Epidermal melanocyte (primary cell): ENCODE results near the gene FRMD8.
"Not testable (repeated sequence)": the region's sequence is repeated elsewhere in the genome, so short reads cannot be mapped to it uniquely, and the experiment has no call there.

Experiments used
- DNase-seq: peaks from one replicate; pipeline ENCODE4 v3.0.0; 2011; ENCODE audit warnings: low spot score; ENCODE audit not compliant: insufficient read length

The FRMD8 gene

GRCh38 chr11:65393513-65394079 lies 7.2 kb downstream of the FRMD8 start:
- no peak for DNase-seq

GRCh38 chr11:65394125-65394536 lies 7.7 kb downstream of the FRMD8 start:
- DNase-seq = no peak

- no peak for DNase-seq
Observed at GRCh38 chr11:65395961-65396530, 9.6 kb downstream of the FRMD8 start.

GRCh38 chr11:65396769-65397745 lies 10.6 kb downstream of the FRMD8 start:
- no peak for DNase-seq

GRCh38 chr11:65398362-65398910 lies 12.0 kb downstream of the FRMD8 start:
- no peak for DNase-seq

GRCh38 chr11:65399249-65399648 lies 12.8 kb downstream of the FRMD8 start:
- DNase-seq = no peak

- DNase-seq = no peak
Observed at GRCh38 chr11:65399845-65400244, 13.4 kb downstream of the FRMD8 start.

GRCh38 chr11:65400307-65401072 lies 14.1 kb downstream of the FRMD8 start:
- no peak for DNase-seq

GRCh38 chr11:65401073-65401802 lies 14.8 kb downstream of the FRMD8 start:
- DNase-seq = no peak

- DNase-seq = no peak
Observed at GRCh38 chr11:65401803-65402248, 15.4 kb downstream of the FRMD8 start.

GRCh38 chr11:65402790-65403189 lies 16.4 kb downstream of the FRMD8 start:
- DNase-seq = no peak

GRCh38 chr11:65403607-65404121 lies 17.2 kb downstream of the FRMD8 start:
- no peak for DNase-seq

- no peak for DNase-seq
Observed at GRCh38 chr11:65404210-65404609, 17.8 kb downstream of the FRMD8 start.

GRCh38 chr11:65404638-65405339 lies 18.4 kb downstream of the FRMD8 start:
- no peak for DNase-seq

- no peak for DNase-seq
Observed at GRCh38 chr11:65410936-65411680, 24.7 kb downstream of the FRMD8 start.

GRCh38 chr11:65411681-65412070 lies 25.2 kb downstream of the FRMD8 start:
- DNase-seq = no peak

GRCh38 chr11:65412271-65413076 lies 26.0 kb downstream of the FRMD8 start:
- DNase-seq = no peak

GRCh38 chr11:65413077-65413664 lies 26.7 kb downstream of the FRMD8 start:
- DNase-seq = not testable (repeated sequence)
